HEK293 (cell line): ENCODE measurements around the gene DRC7.

Experiments used
- CTCF ChIA-PET: fragments of 350-600 bp; formaldehyde crosslinking; extraction: SDS; loops from one replicate; lab custom pipeline; 2021; ENCODE audit warnings: antibody characterized with exemption; lab: Yijun Ruan, JAX
- POLR2A ChIA-PET: fragments of 300-600 bp; formaldehyde crosslinking; extraction: SDS; loops from one replicate; lab custom pipeline; 2020; ENCODE audit warnings: antibody characterized with exemption, inconsistent platforms; lab: Yijun Ruan, JAX
- H3K27ac ChIP-seq: fragments of 200-500 bp; sonication (Bioruptor generic); 2 replicates; pipeline ENCODE4 v1.5.1; 2014; ENCODE audit warnings: low read depth, low read length, control low read depth, inconsistent platforms; ENCODE audit errors: extremely low read depth
- H3K36me3 ChIP-seq, 2 experiments: fragments of 200-500 bp in 1 of 2; sonication (Bioruptor generic) in 1 of 2; 1 replicate in 1 of 2; 2 replicates in 1 of 2; pipeline ENCODE4 v1.5.1; 2014 to 2017; ENCODE audit warnings: inconsistent platforms in 2 of 2, low read length in 2 of 2; ENCODE audit not compliant: control insufficient read depth in 2 of 2, insufficient read depth in 1 of 2
- H3K4me1 ChIP-seq: fragments of 200-500 bp; sonication (Bioruptor generic); 2 replicates; pipeline ENCODE4 v1.5.1; 2014; ENCODE audit warnings: mild to moderate bottlenecking, low read length, inconsistent platforms; ENCODE audit not compliant: control insufficient read depth, insufficient read depth
- H3K4me3 ChIP-seq: 2 replicates; pipeline ENCODE4 v1.5.1; 2011; ENCODE audit warnings: low read depth, mild to moderate bottlenecking, control low read depth, low read length, moderate library complexity
- H3K9me3 ChIP-seq: fragments of 200-500 bp; sonication (Bioruptor generic); 2 replicates; pipeline ENCODE4 v1.5.1; 2014; ENCODE audit warnings: low read depth, low read length, inconsistent platforms; ENCODE audit not compliant: control insufficient read depth, insufficient read depth
- FEZF1 ChIP-seq: fragments of 450-650 bp; formaldehyde crosslinking; IDR thresholded peaks from 2 replicates; pipeline ENCODE4 v1.5.1; 2016; ENCODE audit warnings: missing biosample characterization, missing genetic modification characterization
- GLI2 ChIP-seq: fragments of 450-650 bp; formaldehyde crosslinking; IDR thresholded peaks from 2 replicates; pipeline ENCODE4; 2017; ENCODE audit warnings: missing biosample characterization, missing genetic modification characterization, low read depth, borderline replicate concordance
- GLI4 ChIP-seq: fragments of 450-650 bp; formaldehyde crosslinking; IDR thresholded peaks from 2 replicates; pipeline ENCODE4 v1.5.1; 2016; ENCODE audit warnings: missing biosample characterization, missing genetic modification characterization
- GLIS1 ChIP-seq: fragments of 450-650 bp; formaldehyde crosslinking; IDR thresholded peaks from 2 replicates; pipeline ENCODE4 v1.5.1; 2016; ENCODE audit warnings: missing biosample characterization, missing genetic modification characterization
- OSR2 ChIP-seq: fragments of 450-650 bp; formaldehyde crosslinking; IDR thresholded peaks from 2 replicates; pipeline ENCODE4 v1.5.1; 2016; ENCODE audit warnings: missing biosample characterization, missing genetic modification characterization
- PATZ1 ChIP-seq: fragments of 450-650 bp; formaldehyde crosslinking; IDR thresholded peaks from 2 replicates; pipeline ENCODE4 v1.5.1; 2016; ENCODE audit warnings: missing biosample characterization, missing genetic modification characterization
- SP7 ChIP-seq: fragments of 450-650 bp; formaldehyde crosslinking; IDR thresholded peaks from 2 replicates; pipeline ENCODE4 v1.5.1; 2016; ENCODE audit warnings: missing biosample characterization, missing genetic modification characterization
- ZBTB21 ChIP-seq: fragments of 450-650 bp; formaldehyde crosslinking; IDR thresholded peaks from 2 replicates; pipeline ENCODE4 v1.5.1; 2017; ENCODE audit warnings: missing biosample characterization, missing genetic modification characterization
- ZBTB49 ChIP-seq: fragments of 450-650 bp; formaldehyde crosslinking; IDR thresholded peaks from 2 replicates; pipeline ENCODE4 v1.5.1; 2016; ENCODE audit warnings: missing biosample characterization, missing genetic modification characterization, low read depth
- ZNF211 ChIP-seq: fragments of 450-650 bp; formaldehyde crosslinking; IDR thresholded peaks from 2 replicates; pipeline ENCODE4 v1.5.1; 2016; ENCODE audit warnings: low read depth, missing biosample characterization, missing genetic modification characterization
- ZNF214 ChIP-seq: fragments of 450-650 bp; formaldehyde crosslinking; IDR thresholded peaks from 2 replicates; pipeline ENCODE4 v1.5.1; 2017; ENCODE audit warnings: missing biosample characterization, mild to moderate bottlenecking, missing genetic modification characterization, borderline replicate concordance
- ZNF24 ChIP-seq: fragments of 450-650 bp; formaldehyde crosslinking; IDR thresholded peaks from 2 replicates; pipeline ENCODE4 v1.5.1; 2016; ENCODE audit warnings: missing biosample characterization, missing genetic modification characterization
- ZNF266 ChIP-seq: fragments of 450-650 bp; formaldehyde crosslinking; IDR thresholded peaks from 2 replicates; pipeline ENCODE4 v1.5.1; 2016; ENCODE audit warnings: missing biosample characterization, missing genetic modification characterization, low read depth
- ZNF302 ChIP-seq: fragments of 450-650 bp; formaldehyde crosslinking; IDR thresholded peaks from 2 replicates; pipeline ENCODE4 v1.5.1; 2016; ENCODE audit warnings: missing biosample characterization, missing genetic modification characterization, low read depth
- ZNF394 ChIP-seq: fragments of 450-650 bp; formaldehyde crosslinking; IDR thresholded peaks from 2 replicates; pipeline ENCODE4 v1.5.1; 2016; ENCODE audit warnings: missing biosample characterization, missing genetic modification characterization, mild to moderate bottlenecking, moderate library complexity, borderline replicate concordance
- ZNF510 ChIP-seq: fragments of 450-650 bp; formaldehyde crosslinking; IDR thresholded peaks from 2 replicates; pipeline ENCODE4 v1.5.1; 2018; ENCODE audit warnings: mild to moderate bottlenecking, missing genetic modification characterization, missing biosample characterization; ENCODE audit not compliant: insufficient replicate concordance
- ZNF529 ChIP-seq: fragments of 450-650 bp; formaldehyde crosslinking; IDR thresholded peaks from 2 replicates; pipeline ENCODE4 v1.5.1; 2017; ENCODE audit warnings: missing genetic modification characterization, missing biosample characterization; ENCODE audit not compliant: insufficient replicate concordance
- ZNF558 ChIP-seq: fragments of 450-650 bp; formaldehyde crosslinking; IDR thresholded peaks from 2 replicates; pipeline ENCODE4 v1.5.1; 2016; ENCODE audit warnings: missing biosample characterization, missing genetic modification characterization
- ZNF600 ChIP-seq: fragments of 450-650 bp; formaldehyde crosslinking; IDR thresholded peaks from 2 replicates; pipeline ENCODE4 v1.5.1; 2016; ENCODE audit warnings: missing biosample characterization, missing genetic modification characterization
- ZNF626 ChIP-seq: fragments of 450-650 bp; sonication (Bioruptor Pico); formaldehyde crosslinking; IDR thresholded peaks from 2 replicates; pipeline ENCODE4 v1.5.1; 2018; ENCODE audit warnings: missing biosample characterization, missing genetic modification characterization, inconsistent platforms
- ZNF707 ChIP-seq: fragments of 450-650 bp; formaldehyde crosslinking; IDR thresholded peaks from 2 replicates; pipeline ENCODE4 v1.5.1; 2016; ENCODE audit warnings: missing biosample characterization, missing genetic modification characterization
- ZNF776 ChIP-seq: fragments of 450-650 bp; formaldehyde crosslinking; IDR thresholded peaks from 2 replicates; pipeline ENCODE4 v1.5.0; 2017; ENCODE audit warnings: missing biosample characterization, missing genetic modification characterization, borderline replicate concordance
- ZSCAN16 ChIP-seq: fragments of 450-650 bp; formaldehyde crosslinking; IDR thresholded peaks from 2 replicates; pipeline ENCODE4 v1.5.1; 2016; ENCODE audit warnings: missing biosample characterization, missing genetic modification characterization
- ZSCAN23 ChIP-seq: fragments of 450-650 bp; formaldehyde crosslinking; IDR thresholded peaks from 2 replicates; pipeline ENCODE4 v1.5.1; 2016; ENCODE audit warnings: missing biosample characterization, missing genetic modification characterization

Gene DRC7

GRCh38 chr16:57682809-57683635 is 11.6 kb upstream of the DRC7 start:
- CTCF ChIA-PET, result interaction anchor here (0.6 to 1.6 kb wide), 2 partner anchors 107 to 220 kb away, joined by 3 read pairs; no protein-coding TSS in a partner anchor
- H3K4me1 ChIP-seq, result no peaks in the 10 kb centered on the region
- POLR2A ChIA-PET, result interaction anchor here (1.1 kb wide), 1 partner anchor 90 kb away, joined by 4 read pairs; no protein-coding TSS in a partner anchor
- H3K27ac ChIP-seq, result no peak overlapping the region
- H3K4me3 ChIP-seq, result no peak overlapping the region
- H3K36me3 ChIP-seq, result no peaks in the 10 kb centered on the region
- no peaks in the 10 kb centered on the region for H3K9me3 ChIP-seq
- no peak for TF ChIP-seq OSR2 (tag by site-specific recombination)
- TF ChIP-seq ZNF626 (tag by site-specific recombination), result no peak
- no peak for TF ChIP-seq ZNF707 (tag by site-specific recombination)
- no peak for TF ChIP-seq ZNF558 (tag by site-specific recombination)

GRCh38 chr16:57683636-57684545 is 10.7 kb upstream of the DRC7 start:
- CTCF ChIA-PET, result interaction anchor here (1.1 to 1.3 kb wide), 2 partner anchors 59 to 108 kb away, joined by 3 to 4 read pairs; no protein-coding TSS in a partner anchor
- Histone ChIP-seq H3K4me3 (no peak overlapping the region), H3K36me3 (no peaks in the 10 kb centered on the region), H3K4me1 (no peaks in the 10 kb centered on the region), H3K27ac (no peak overlapping the region), H3K9me3 (no peaks in the 10 kb centered on the region)
- TF ChIP-seq ZSCAN23 (no peak), ZNF24 (tag by site-specific recombination) (no peak), ZNF211 (no peak), FEZF1 (tag by site-specific recombination) (no peak), ZNF394 (tag by site-specific recombination) (no peak), SP7 (tag by site-specific recombination) (no peak)
- POLR2A ChIA-PET, result interaction anchor here (1.1 kb wide), 1 partner anchor 89 kb away, joined by 4 read pairs; no protein-coding TSS in a partner anchor

- ChIA-PET POLR2A (no interaction called here), CTCF (interaction anchor here (1.1 to 1.3 kb wide), 3 partner anchors 37 to 109 kb away, joined by 3 to 5 read pairs (median 4); no protein-coding TSS in a partner anchor)
- H3K4me3 ChIP-seq, result no peak overlapping the region
- no peaks in the 10 kb centered on the region for H3K9me3 ChIP-seq
- no peak for TF ChIP-seq ZNF510 (tag by site-specific recombination)
- no peak for TF ChIP-seq ZNF529 (tag by site-specific recombination)
- no peak for TF ChIP-seq PATZ1 (tag by site-specific recombination)
- TF ChIP-seq ZNF776, result no peak
- no peak for TF ChIP-seq GLI4 (tag by site-specific recombination)
- no peak for TF ChIP-seq GLI2 (tag by site-specific recombination)
- no peak for TF ChIP-seq ZNF600
- no peak for TF ChIP-seq ZSCAN16
- TF ChIP-seq ZNF214, result no peak
- no peak for TF ChIP-seq ZBTB49 (tag by site-specific recombination)
- TF ChIP-seq GLIS1, result no peak
- no peak for TF ChIP-seq ZNF266 (tag by site-specific recombination)
- no peak for TF ChIP-seq ZBTB21 (tag by site-specific recombination)
- no peak for TF ChIP-seq ZNF302 (tag by site-specific recombination)
- TF ChIP-seq, all 188 proteins: peak for 0
- Histone ChIP-seq H3K36me3 (no peaks in the 10 kb centered on the region), H3K27ac (no peak overlapping the region), H3K4me1 (no peaks in the 10 kb centered on the region)
Measured at GRCh38 chr16:57684626-57685358, 9.8 kb upstream of the DRC7 start.
